Measurements from ENCODE around the gene CDKN2D. TPM values are rescaled to one million over a fixed set of nuclear protein-coding genes. Genes with fewer than 3 reads are reported as not detected.

CDKN2D gene
- total and polyA plus RNA-seq, 2 of the 13 experiments (the other 11 are each of a cell fraction or from before 2014, with no cell fraction given), result 5.4 to 8.6 TPM

DNA sequence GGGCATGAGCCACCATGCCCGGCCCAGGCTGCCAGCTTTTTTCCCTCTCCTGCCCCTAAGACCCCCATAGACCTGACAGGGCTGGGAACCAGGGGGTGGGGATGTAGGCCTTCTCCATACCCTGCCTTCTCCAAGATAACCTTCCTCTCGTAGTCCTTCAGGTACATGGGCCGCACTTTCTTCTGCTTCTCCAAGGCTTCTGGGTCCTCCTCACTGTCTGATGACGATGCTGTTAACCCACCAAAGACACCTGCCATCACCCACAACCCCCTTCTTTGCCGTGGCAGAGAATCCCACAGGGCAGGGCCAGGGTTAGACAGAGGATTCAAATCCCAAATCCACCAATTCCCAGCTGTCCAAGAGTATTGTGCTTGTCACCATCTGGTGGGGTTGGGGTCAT, 6.2 kb downstream of the CDKN2D start:
- H3K9me3 ChIP-seq (ENCODE audit: low read length), result no peaks in the 10 kb centered on the region
- intact Hi-C loops (cut with micrococcal nuclease; ENCODE audit: unreplicated experiment), result no loop called here
- peaks cover 25% of the 10 kb centered on the region for H3K4me1 ChIP-seq (ENCODE audit: insufficient read depth, low read length)
- CTCF ChIA-PET (ENCODE audit: low intra/inter-chr PET ratio, low total read pairs), result no interaction called here
- H3K4me3 ChIP-seq (replicated peaks in 1 of 3; ENCODE audit: insufficient read depth in 1 of 3, low read depth in 2 of 3, low read length in 3 of 3), result no peak overlapping the region
- BruUV-seq (replicated peaks), result TSS peak; percentile 29
- no peak overlapping the region for H3K4me2 ChIP-seq (ENCODE audit: low read depth, low read length)
- H3K79me2 ChIP-seq (ENCODE audit: insufficient read depth, low read length), result peaks cover 10% of the 10 kb centered on the region
- POLR2A ChIA-PET, result interaction anchor here (1.6 kb wide), 1 partner anchor 10 kb away, joined by 4 read pairs; no protein-coding TSS in a partner anchor
- H3K27ac ChIP-seq (ENCODE audit: extremely low read length, insufficient read depth, low read length), result no peak overlapping the region
- ATAC-seq (no peak), DNase-seq (ENCODE audit: low spot score) (no peak), FAIRE-seq (no peak)
- WGBS (ENCODE audit: low lambda C conversion rate), result 97% methylated on average over 5 of the region's 5 CpGs
- TF ChIP-seq PITX1 (CRISPR knock-in tag; IDR thresholded peaks at IDR 0.05) (no peak), TSC22D2 (CRISPR knock-in tag; IDR thresholded peaks at IDR 0.05; ENCODE audit: borderline replicate concordance) (no peak), CAMTA2 (CRISPR knock-in tag; IDR thresholded peaks at IDR 0.05; ENCODE audit: borderline replicate concordance) (no peak), NCOA1 (CRISPR knock-in tag; IDR thresholded peaks at IDR 0.05) (no peak)
- H3K36me3 ChIP-seq (replicated peaks in 1 of 2; ENCODE audit: control insufficient read depth in 1 of 2, insufficient read depth in 2 of 2, low read length in 2 of 2), result peaks cover 13 to 27% of the 10 kb centered on the region in 2 experiments; a peak in 4 of 5 replicates
- H4K20me1 ChIP-seq (ENCODE audit: insufficient read depth, low read length), result no peaks in the 10 kb centered on the region
- in situ Hi-C loops (cut with HindIII; ENCODE audit: extremely low pct_ligation_motif_present, low pct_unique_long_range_greater_than_20kb), result no loop called here
- H3K9ac ChIP-seq (ENCODE audit: insufficient read depth, low read depth, low read length), result no peak overlapping the region
- no peaks in the 10 kb centered on the region for H3K27me3 ChIP-seq (ENCODE audit: control insufficient read depth in 1 of 2, insufficient read depth in 2 of 2, low read length in 2 of 2)
- no peak overlapping the region for H2AFZ ChIP-seq (ENCODE audit: low read length)

- no TSS peak for BruUV-seq (replicated peaks)
- WGBS (ENCODE audit: low lambda C conversion rate), result 97% methylated on average over 7 of the region's 7 CpGs
- TF ChIP-seq FOXC1 (CRISPR knock-in tag; IDR thresholded peaks at IDR 0.05; ENCODE audit: borderline replicate concordance) (no peak), HNRNPH1 (optimal IDR thresholded peaks at IDR 0.05; ENCODE audit: low read depth, low read length) (no peak), KLF12 (CRISPR knock-in tag; IDR thresholded peaks at IDR 0.05; ENCODE audit: borderline replicate concordance) (no peak), RXRB (CRISPR knock-in tag; IDR thresholded peaks at IDR 0.05; ENCODE audit: borderline replicate concordance) (no peak), ZNF790 (CRISPR knock-in tag; IDR thresholded peaks at IDR 0.05; ENCODE audit: borderline replicate concordance) (no peak), ZNF879 (CRISPR knock-in tag; IDR thresholded peaks at IDR 0.05) (no peak), RFX1 (IDR thresholded peaks at IDR 0.05) (no peak), SP140L (CRISPR knock-in tag; IDR thresholded peaks at IDR 0.05; ENCODE audit: borderline replicate concordance) (no peak), ZNF12 (CRISPR knock-in tag; IDR thresholded peaks at IDR 0.05) (no peak), SPEN (CRISPR knock-in tag; IDR thresholded peaks at IDR 0.05; ENCODE audit: low read depth) (no peak), ATF7 (IDR thresholded peaks at IDR 0.05) (no peak), ATF7 (CRISPR knock-in tag; IDR thresholded peaks at IDR 0.05) (no peak)
- TF ChIP-seq, protein P1, sequence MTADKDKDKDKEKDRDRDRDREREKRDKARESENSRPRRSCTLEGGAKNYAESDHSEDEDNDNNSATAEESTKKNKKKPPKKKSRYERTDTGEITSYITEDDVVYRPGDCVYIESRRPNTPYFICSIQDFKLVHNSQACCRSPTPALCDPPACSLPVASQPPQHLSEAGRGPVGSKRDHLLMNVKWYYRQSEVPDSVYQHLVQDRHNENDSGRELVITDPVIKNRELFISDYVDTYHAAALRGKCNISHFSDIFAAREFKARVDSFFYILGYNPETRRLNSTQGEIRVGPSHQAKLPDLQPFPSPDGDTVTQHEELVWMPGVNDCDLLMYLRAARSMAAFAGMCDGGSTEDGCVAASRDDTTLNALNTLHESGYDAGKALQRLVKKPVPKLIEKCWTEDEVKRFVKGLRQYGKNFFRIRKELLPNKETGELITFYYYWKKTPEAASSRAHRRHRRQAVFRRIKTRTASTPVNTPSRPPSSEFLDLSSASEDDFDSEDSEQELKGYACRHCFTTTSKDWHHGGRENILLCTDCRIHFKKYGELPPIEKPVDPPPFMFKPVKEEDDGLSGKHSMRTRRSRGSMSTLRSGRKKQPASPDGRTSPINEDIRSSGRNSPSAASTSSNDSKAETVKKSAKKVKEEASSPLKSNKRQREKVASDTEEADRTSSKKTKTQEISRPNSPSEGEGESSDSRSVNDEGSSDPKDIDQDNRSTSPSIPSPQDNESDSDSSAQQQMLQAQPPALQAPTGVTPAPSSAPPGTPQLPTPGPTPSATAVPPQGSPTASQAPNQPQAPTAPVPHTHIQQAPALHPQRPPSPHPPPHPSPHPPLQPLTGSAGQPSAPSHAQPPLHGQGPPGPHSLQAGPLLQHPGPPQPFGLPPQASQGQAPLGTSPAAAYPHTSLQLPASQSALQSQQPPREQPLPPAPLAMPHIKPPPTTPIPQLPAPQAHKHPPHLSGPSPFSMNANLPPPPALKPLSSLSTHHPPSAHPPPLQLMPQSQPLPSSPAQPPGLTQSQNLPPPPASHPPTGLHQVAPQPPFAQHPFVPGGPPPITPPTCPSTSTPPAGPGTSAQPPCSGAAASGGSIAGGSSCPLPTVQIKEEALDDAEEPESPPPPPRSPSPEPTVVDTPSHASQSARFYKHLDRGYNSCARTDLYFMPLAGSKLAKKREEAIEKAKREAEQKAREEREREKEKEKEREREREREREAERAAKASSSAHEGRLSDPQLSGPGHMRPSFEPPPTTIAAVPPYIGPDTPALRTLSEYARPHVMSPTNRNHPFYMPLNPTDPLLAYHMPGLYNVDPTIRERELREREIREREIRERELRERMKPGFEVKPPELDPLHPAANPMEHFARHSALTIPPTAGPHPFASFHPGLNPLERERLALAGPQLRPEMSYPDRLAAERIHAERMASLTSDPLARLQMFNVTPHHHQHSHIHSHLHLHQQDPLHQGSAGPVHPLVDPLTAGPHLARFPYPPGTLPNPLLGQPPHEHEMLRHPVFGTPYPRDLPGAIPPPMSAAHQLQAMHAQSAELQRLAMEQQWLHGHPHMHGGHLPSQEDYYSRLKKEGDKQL (CRISPR knock-in tag; IDR thresholded peaks at IDR 0.05; ENCODE audit: low read depth), result no peak
These were observed 8.6 kb downstream of the CDKN2D start for GRCh38 chr19:10560154-10560553.

More at GRCh38 chr19:10560154-10560553, 8.6 kb downstream of the CDKN2D start:
- H3K27ac ChIP-seq (ENCODE audit: extremely low read length, insufficient read depth, low read length), result no peak overlapping the region
- peaks cover 7% of the 10 kb centered on the region for H3K79me2 ChIP-seq (ENCODE audit: insufficient read depth, low read length)
- FAIRE-seq (no peak), DNase-seq (ENCODE audit: low spot score) (no peak), ATAC-seq (no peak)
- no peaks in the 10 kb centered on the region for H3K27me3 ChIP-seq (ENCODE audit: control insufficient read depth in 1 of 2, insufficient read depth in 2 of 2, low read length in 2 of 2)
- in situ Hi-C loops (cut with HindIII; ENCODE audit: extremely low pct_ligation_motif_present, low pct_unique_long_range_greater_than_20kb), result no loop called here
- intact Hi-C loops (cut with micrococcal nuclease; ENCODE audit: unreplicated experiment), result no loop called here
- no peak overlapping the region for H3K9ac ChIP-seq (ENCODE audit: insufficient read depth, low read depth, low read length)
- H3K4me3 ChIP-seq (replicated peaks in 1 of 3; ENCODE audit: insufficient read depth in 1 of 3, low read depth in 2 of 3, low read length in 3 of 3), result no peak overlapping the region
- ChIA-PET CTCF (ENCODE audit: low intra/inter-chr PET ratio, low total read pairs) (no interaction called here), POLR2A (no interaction called here)
- peaks cover 9% of the 10 kb centered on the region for H3K4me1 ChIP-seq (ENCODE audit: insufficient read depth, low read length)
- no peak overlapping the region for H3K4me2 ChIP-seq (ENCODE audit: low read depth, low read length)
- H3K36me3 ChIP-seq (replicated peaks in 1 of 2; ENCODE audit: control insufficient read depth in 1 of 2, insufficient read depth in 2 of 2, low read length in 2 of 2), result peaks cover 15 to 39% of the 10 kb centered on the region in 2 experiments
- H3K9me3 ChIP-seq (ENCODE audit: low read length), result no peaks in the 10 kb centered on the region
- H4K20me1 ChIP-seq (ENCODE audit: insufficient read depth, low read length), result no peaks in the 10 kb centered on the region
- no peak overlapping the region for H2AFZ ChIP-seq (ENCODE audit: low read length)

Measured in HepG2 (cell line).